ENCODE data around the gene MC3R. TPM values are rescaled to one million over a fixed set of nuclear protein-coding genes. Genes with fewer than 3 reads are reported as not detected.
"Not testable (repeated sequence)": the region's sequence is repeated elsewhere in the genome, so short reads cannot be mapped to it uniquely, and the experiment has no call there.

The MC3R gene
- total and polyA plus RNA-seq, 4 experiments from 2014 or later, result not detected

GRCh38 chr20:56211051-56211450 lies 37.5 kb upstream of the MC3R start:
- intact Hi-C loops (cut with micrococcal nuclease), result no loop called here
- POLR2A ChIA-PET (ENCODE audit: partially characterized antibody), result no interaction called here
- Histone ChIP-seq H3K36me3 (ENCODE audit: insufficient read depth, low read length) (no peaks in the 10 kb centered on the region), H3K27ac (ENCODE audit: low read depth, low read length) (no peak overlapping the region), H3K4me1 (ENCODE audit: insufficient read depth, low read length) (no peaks in the 10 kb centered on the region), H3K9me3 (ENCODE audit: control insufficient read depth in 1 of 2, low read length in 2 of 2) (no peaks in the 10 kb centered on the region), H3K4me3 (ENCODE audit: low read length in 2 of 2) (no peak overlapping the region), H3K27me3 (ENCODE audit: insufficient read depth, low read length) (peaks cover 3% of the 10 kb centered on the region)
- H3K36me3 Mint-ChIP-seq, result no peaks in the 10 kb centered on the region
- H3K9me3 Mint-ChIP-seq, result peaks cover 0 to 2% (median 0%) of the 10 kb centered on the region in 8 donors
- DNase-seq, result no peak
- no peak overlapping the region for H3K4me3 Mint-ChIP-seq
- peaks cover 3 to 12% of the 10 kb centered on the region in 2 donors for H3K27me3 Mint-ChIP-seq
- no peaks in the 10 kb centered on the region for H3K4me1 Mint-ChIP-seq
- no peak overlapping the region for H3K27ac Mint-ChIP-seq
- CTCF ChIA-PET (ENCODE audit: partially characterized antibody), result no interaction called here

DNA sequence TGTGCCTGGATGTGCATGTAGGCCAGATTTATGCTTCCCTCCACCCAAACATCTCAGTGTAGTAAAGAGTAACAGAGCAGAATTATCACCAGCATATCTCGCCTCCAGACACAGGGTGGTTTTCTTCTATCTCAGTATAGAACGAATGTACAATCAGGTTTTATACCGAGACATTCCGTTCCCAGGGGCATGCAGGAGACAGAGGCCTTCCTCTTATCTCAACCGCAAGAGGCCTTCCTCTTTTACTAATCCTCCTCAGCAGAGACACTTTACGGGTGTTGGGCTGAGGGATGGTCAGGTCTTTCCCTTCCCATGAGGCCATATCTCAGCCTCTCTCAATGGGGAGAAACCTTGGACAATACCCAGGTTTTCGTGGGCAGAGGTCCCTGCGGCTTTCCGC lies 36.4 kb upstream of the MC3R start:
- Histone ChIP-seq H3K27ac (ENCODE audit: low read depth, low read length) (no peak overlapping the region), H3K9me3 (ENCODE audit: control insufficient read depth in 1 of 2, low read length in 2 of 2) (no peaks in the 10 kb centered on the region), H3K4me3 (ENCODE audit: low read length in 2 of 2) (no peak overlapping the region), H3K4me1 (ENCODE audit: insufficient read depth, low read length) (no peaks in the 10 kb centered on the region), H3K27me3 (ENCODE audit: insufficient read depth, low read length) (no peaks in the 10 kb centered on the region), H3K36me3 (ENCODE audit: insufficient read depth, low read length) (no peaks in the 10 kb centered on the region)
- Mint-ChIP-seq H3K4me1 (no peaks in the 10 kb centered on the region), H3K27me3 (peaks cover 3 to 13% of the 10 kb centered on the region in 2 donors), H3K9me3 (peaks cover 0 to 5% (median 0%) of the 10 kb centered on the region in 8 donors), H3K27ac (no peak overlapping the region), H3K36me3 (no peaks in the 10 kb centered on the region), H3K4me3 (no peak overlapping the region)
- ChIA-PET CTCF (ENCODE audit: partially characterized antibody) (no interaction called here), POLR2A (ENCODE audit: partially characterized antibody) (no interaction called here)
- intact Hi-C loops (cut with micrococcal nuclease), result no loop called here
- DNase-seq, result no peak

GRCh38 chr20:56213321-56213720 lies 35.2 kb upstream of the MC3R start:
- Histone ChIP-seq H3K27me3 (ENCODE audit: insufficient read depth, low read length) (no peaks in the 10 kb centered on the region), H3K4me3 (ENCODE audit: low read length in 2 of 2) (no peak overlapping the region), H3K9me3 (ENCODE audit: control insufficient read depth in 1 of 2, low read length in 2 of 2) (no peaks in the 10 kb centered on the region), H3K36me3 (ENCODE audit: insufficient read depth, low read length) (no peaks in the 10 kb centered on the region), H3K4me1 (ENCODE audit: insufficient read depth, low read length) (no peaks in the 10 kb centered on the region), H3K27ac (ENCODE audit: low read depth, low read length) (no peak overlapping the region)
- intact Hi-C loops (cut with micrococcal nuclease), result no loop called here
- no peaks in the 10 kb centered on the region for H3K4me1 Mint-ChIP-seq
- H3K27me3 Mint-ChIP-seq, result peaks cover 3 to 13% of the 10 kb centered on the region in 2 donors
- no peaks in the 10 kb centered on the region for H3K36me3 Mint-ChIP-seq
- no peak for DNase-seq
- ChIA-PET CTCF (ENCODE audit: partially characterized antibody) (no interaction called here), POLR2A (ENCODE audit: partially characterized antibody) (no interaction called here)
- H3K27ac Mint-ChIP-seq, result no peak overlapping the region
- H3K9me3 Mint-ChIP-seq, result peaks cover 0 to 7% (median 0%) of the 10 kb centered on the region in 8 donors
- H3K4me3 Mint-ChIP-seq, result no peak overlapping the region

DNA sequence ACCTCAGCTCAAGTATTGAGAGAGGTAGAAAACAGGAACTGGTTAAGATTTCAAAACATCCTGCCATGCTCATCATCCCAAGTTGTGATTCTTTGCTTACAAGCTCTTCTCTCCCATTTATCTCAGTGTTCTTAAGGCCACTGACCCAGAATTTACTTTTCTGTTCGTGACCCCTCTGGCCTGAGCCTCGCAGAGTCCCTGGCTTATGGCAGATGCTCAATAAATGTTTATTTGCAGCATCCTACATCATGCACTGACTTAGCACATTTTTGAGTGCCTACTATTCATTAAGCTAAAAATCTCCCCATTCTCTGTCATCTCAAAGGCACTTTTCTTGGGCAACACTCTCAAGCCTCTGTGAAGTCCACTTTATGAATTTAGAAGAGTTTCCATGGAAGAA lies 33.4 kb upstream of the MC3R start:
- Histone ChIP-seq H3K27ac (ENCODE audit: low read depth, low read length) (no peak overlapping the region), H3K36me3 (ENCODE audit: insufficient read depth, low read length) (no peaks in the 10 kb centered on the region), H3K27me3 (ENCODE audit: insufficient read depth, low read length) (no peaks in the 10 kb centered on the region), H3K4me3 (ENCODE audit: low read length in 2 of 2) (no peak overlapping the region), H3K4me1 (ENCODE audit: insufficient read depth, low read length) (no peaks in the 10 kb centered on the region), H3K9me3 (ENCODE audit: control insufficient read depth in 1 of 2, low read length in 2 of 2) (no peaks in the 10 kb centered on the region)
- DNase-seq, result no peak
- no peak overlapping the region for H3K27ac Mint-ChIP-seq
- no peaks in the 10 kb centered on the region for H3K36me3 Mint-ChIP-seq
- CTCF ChIA-PET (ENCODE audit: partially characterized antibody), result no interaction called here
- intact Hi-C loops (cut with micrococcal nuclease), result no loop called here
- peaks cover 0 to 16% (median 7%) of the 10 kb centered on the region in 8 donors for H3K9me3 Mint-ChIP-seq
- H3K4me1 Mint-ChIP-seq, result no peaks in the 10 kb centered on the region
- H3K27me3 Mint-ChIP-seq, result peaks cover 6 to 13% of the 10 kb centered on the region in 2 donors
- POLR2A ChIA-PET (ENCODE audit: partially characterized antibody), result no interaction called here
- no peak overlapping the region for H3K4me3 Mint-ChIP-seq

DNA sequence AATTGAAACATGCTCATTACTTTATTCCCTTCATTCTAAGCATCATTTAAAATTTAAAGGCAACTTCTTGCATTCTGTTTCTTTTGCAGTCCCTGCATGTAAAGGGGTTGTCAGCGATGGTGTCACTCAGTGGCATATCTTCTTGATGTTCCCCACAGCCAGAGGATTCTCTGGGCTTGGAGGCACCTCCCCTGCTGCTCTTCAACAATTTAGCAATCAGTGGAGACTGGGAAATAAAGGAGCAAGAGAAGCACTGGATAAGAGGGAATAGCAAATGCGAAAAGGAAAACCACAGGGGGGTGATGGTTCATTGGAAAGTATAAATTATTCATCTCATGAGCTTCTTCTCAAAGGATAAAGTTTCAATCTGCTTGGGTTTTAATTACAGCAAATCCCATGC lies 30.7 kb upstream of the MC3R start:
- ChIA-PET POLR2A (ENCODE audit: partially characterized antibody) (no interaction called here), CTCF (ENCODE audit: partially characterized antibody) (no interaction called here)
- Mint-ChIP-seq H3K36me3 (no peaks in the 10 kb centered on the region), H3K4me1 (peaks cover 0 to 4% (median 0%) of the 10 kb centered on the region in 4 donors), H3K27me3 (peaks cover 8 to 10% of the 10 kb centered on the region in 2 donors), H3K4me3 (no peak overlapping the region), H3K9me3 (peaks cover 0 to 23% (median 13%) of the 10 kb centered on the region in 8 donors), H3K27ac (no peak overlapping the region)
- Histone ChIP-seq H3K9me3 (ENCODE audit: control insufficient read depth in 1 of 2, low read length in 2 of 2) (no peaks in the 10 kb centered on the region), H3K4me3 (ENCODE audit: low read length in 2 of 2) (no peak overlapping the region), H3K27me3 (ENCODE audit: insufficient read depth, low read length) (no peaks in the 10 kb centered on the region), H3K4me1 (ENCODE audit: insufficient read depth, low read length) (no peaks in the 10 kb centered on the region), H3K27ac (ENCODE audit: low read depth, low read length) (no peak overlapping the region), H3K36me3 (ENCODE audit: insufficient read depth, low read length) (no peaks in the 10 kb centered on the region)
- DNase-seq, result no peak
- intact Hi-C loops (cut with micrococcal nuclease), result no loop called here

DNA sequence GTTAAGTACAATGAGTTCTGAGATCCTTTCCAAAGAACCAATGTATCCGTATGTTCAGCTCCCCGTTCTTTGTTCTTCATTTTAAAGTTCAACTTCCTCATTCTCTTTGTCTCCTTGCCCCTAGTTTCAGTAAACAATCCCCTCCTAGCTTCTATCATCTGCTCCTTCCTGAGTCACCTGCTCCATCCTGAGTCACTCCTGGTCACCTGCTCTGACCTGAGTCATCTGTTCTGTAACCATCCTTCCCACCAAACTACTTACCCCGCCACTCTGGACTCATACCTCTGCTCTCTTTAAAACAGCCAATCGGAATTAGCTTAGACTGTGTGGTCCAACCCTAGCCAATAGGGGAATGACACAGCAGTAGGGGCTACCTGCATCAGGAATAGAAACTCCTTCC lies 27.3 kb upstream of the MC3R start:
- H3K4me1 Mint-ChIP-seq; H3K36me3 Mint-ChIP-seq; intact Hi-C loops (cut with micrococcal nuclease); CTCF ChIA-PET (ENCODE audit: partially characterized antibody); DNase-seq; H3K27ac Mint-ChIP-seq; POLR2A ChIA-PET (ENCODE audit: partially characterized antibody); H3K36me3 ChIP-seq (ENCODE audit: insufficient read depth, low read length); H3K4me3 ChIP-seq (ENCODE audit: low read length in 2 of 2); H3K27me3 ChIP-seq (ENCODE audit: insufficient read depth, low read length); H3K27ac ChIP-seq (ENCODE audit: low read depth, low read length); H3K4me1 ChIP-seq (ENCODE audit: insufficient read depth, low read length); H3K27me3 Mint-ChIP-seq; H3K9me3 ChIP-seq (ENCODE audit: control insufficient read depth in 1 of 2, low read length in 2 of 2): not testable (repeated sequence)
- Mint-ChIP-seq H3K9me3 (peaks cover 0 to 23% (median 12%) of the 10 kb centered on the region in 8 donors), H3K4me3 (peak overlapping the region in 1 of 8 donors; percentile 40)

DNA sequence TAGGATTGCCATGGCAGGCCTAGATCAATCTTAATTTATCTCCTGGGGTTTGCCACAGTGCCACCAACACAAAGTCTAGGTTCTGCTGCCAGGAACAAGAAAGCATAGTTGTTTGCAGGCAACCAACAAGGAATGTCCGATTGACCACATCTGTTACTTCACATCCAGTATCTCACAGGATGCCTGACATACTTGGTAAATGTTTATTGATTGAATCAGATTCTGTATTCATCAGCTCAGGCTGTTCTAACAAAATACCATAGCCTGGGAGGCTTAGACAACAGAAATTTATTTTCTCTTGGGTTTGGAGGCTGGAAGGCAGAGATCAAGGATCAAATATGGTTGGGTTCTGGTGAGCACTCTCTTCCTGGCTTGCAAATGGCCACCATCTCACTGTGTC lies 26.3 kb upstream of the MC3R start:
- Mint-ChIP-seq H3K27me3 (peaks cover 8% of the 10 kb centered on the region in 2 donors), H3K4me1 (peaks cover 0 to 4% (median 0%) of the 10 kb centered on the region in 4 donors), H3K27ac (no peak overlapping the region), H3K36me3 (no peaks in the 10 kb centered on the region), H3K4me3 (no peak overlapping the region), H3K9me3 (peaks cover 0 to 17% (median 12%) of the 10 kb centered on the region in 8 donors)
- no peak overlapping the region for H3K4me3 ChIP-seq (ENCODE audit: low read length in 2 of 2)
- ChIA-PET CTCF (ENCODE audit: partially characterized antibody) (no interaction called here), POLR2A (ENCODE audit: partially characterized antibody) (no interaction called here)
- DNase-seq, result no peak
- intact Hi-C loops (cut with micrococcal nuclease), result no loop called here
- no peaks in the 10 kb centered on the region for H3K9me3 ChIP-seq (ENCODE audit: control insufficient read depth in 1 of 2, low read length in 2 of 2)
- H3K27ac ChIP-seq (ENCODE audit: low read depth, low read length), result no peak overlapping the region
- no peaks in the 10 kb centered on the region for H3K36me3 ChIP-seq (ENCODE audit: insufficient read depth, low read length)
- H3K4me1 ChIP-seq (ENCODE audit: insufficient read depth, low read length), result no peaks in the 10 kb centered on the region
- no peaks in the 10 kb centered on the region for H3K27me3 ChIP-seq (ENCODE audit: insufficient read depth, low read length)

- no peak overlapping the region for H3K27ac Mint-ChIP-seq
- Histone ChIP-seq H3K9me3 (ENCODE audit: control insufficient read depth in 1 of 2, low read length in 2 of 2) (no peaks in the 10 kb centered on the region), H3K4me3 (ENCODE audit: low read length in 2 of 2) (no peak overlapping the region), H3K36me3 (ENCODE audit: insufficient read depth, low read length) (no peaks in the 10 kb centered on the region), H3K4me1 (ENCODE audit: insufficient read depth, low read length) (no peaks in the 10 kb centered on the region), H3K27me3 (ENCODE audit: insufficient read depth, low read length) (no peaks in the 10 kb centered on the region), H3K27ac (ENCODE audit: low read depth, low read length) (no peak overlapping the region)
- H3K4me1 Mint-ChIP-seq, result peaks cover 0 to 4% (median 0%) of the 10 kb centered on the region in 4 donors
- no peak for DNase-seq
- CTCF ChIA-PET (ENCODE audit: partially characterized antibody), result no interaction called here
- H3K36me3 Mint-ChIP-seq, result no peaks in the 10 kb centered on the region
- POLR2A ChIA-PET (ENCODE audit: partially characterized antibody), result no interaction called here
- intact Hi-C loops (cut with micrococcal nuclease), result no loop called here
- H3K4me3 Mint-ChIP-seq, result no peak overlapping the region
- H3K9me3 Mint-ChIP-seq, result peaks cover 0 to 16% (median 12%) of the 10 kb centered on the region in 8 donors
- H3K27me3 Mint-ChIP-seq, result peaks cover 8% of the 10 kb centered on the region in 2 donors
These were observed 25.6 kb upstream of the MC3R start for GRCh38 chr20:56222945-56223344.

Measured in CD4-positive, alpha-beta memory T cell (primary cell).